GM18526 (cell line): ENCODE measurements around the gene LRRC43.

ENCODE experiments used
- POLR2A ChIP-seq: IDR thresholded peaks from 3 replicates; pipeline ENCODE4 v1.6.1; 2011; ENCODE audit not compliant: insufficient read length; ENCODE audit errors: extremely low read depth

LRRC43 gene

DNA sequence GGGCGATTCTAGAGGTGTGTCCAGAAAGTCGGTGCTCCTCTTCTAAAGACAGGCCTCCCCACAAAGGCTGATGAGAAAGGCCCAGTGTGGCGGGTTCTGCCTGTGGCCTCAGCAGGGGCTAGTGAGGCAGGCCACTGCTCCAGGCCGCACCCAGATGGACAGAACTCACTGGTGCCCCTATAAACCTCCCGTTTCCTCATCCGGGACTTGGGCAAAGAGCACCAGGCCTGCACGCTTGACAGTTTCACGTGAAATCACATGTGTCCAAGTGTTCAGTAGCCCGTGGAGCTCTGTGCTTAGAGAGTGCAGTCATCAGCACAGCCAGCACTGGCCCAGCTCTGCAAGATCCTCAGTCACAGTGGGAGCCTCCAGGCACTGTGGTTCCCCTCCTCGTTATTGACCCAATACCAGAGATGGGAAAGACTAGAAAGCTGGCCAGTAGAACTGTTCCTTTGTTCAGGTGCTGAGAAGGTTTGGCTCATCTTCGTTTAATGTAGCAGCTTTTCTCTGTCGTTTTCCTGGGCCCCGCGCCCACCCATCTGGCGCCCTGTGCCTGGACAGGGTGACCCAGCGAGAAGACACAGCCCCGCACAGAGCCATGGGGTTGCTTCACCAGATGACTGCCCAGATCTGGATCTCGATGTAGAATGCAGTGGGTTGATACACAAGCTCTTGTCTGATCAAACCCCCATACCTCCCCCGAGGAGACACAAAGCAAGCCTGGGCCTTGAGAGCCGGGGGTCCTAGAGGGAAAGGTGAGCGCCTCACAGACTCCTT, 35.2 kb upstream of the LRRC43 start:
- no peak for TF ChIP-seq POLR2A

DNA sequence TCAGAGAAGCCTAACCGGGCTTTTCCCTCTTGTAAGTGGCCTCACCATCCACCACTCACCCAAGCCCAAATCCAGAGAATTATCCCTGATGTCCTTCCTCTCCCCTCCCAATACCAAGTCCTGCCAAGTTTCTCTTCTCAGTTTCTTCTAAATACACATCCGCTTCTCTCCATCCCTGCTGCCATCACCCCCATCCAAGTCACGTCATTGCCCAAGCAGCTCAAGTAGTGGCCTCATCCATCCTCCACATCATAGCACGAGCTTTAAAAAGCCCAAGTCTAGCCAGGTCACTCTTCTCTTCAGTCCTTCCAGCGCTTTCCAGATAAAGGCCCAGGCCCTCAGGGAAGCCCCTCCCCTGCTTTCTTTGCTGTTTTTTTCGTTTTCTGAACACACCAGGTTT, 34.3 kb upstream of the LRRC43 start:
- no peak for TF ChIP-seq POLR2A

DNA sequence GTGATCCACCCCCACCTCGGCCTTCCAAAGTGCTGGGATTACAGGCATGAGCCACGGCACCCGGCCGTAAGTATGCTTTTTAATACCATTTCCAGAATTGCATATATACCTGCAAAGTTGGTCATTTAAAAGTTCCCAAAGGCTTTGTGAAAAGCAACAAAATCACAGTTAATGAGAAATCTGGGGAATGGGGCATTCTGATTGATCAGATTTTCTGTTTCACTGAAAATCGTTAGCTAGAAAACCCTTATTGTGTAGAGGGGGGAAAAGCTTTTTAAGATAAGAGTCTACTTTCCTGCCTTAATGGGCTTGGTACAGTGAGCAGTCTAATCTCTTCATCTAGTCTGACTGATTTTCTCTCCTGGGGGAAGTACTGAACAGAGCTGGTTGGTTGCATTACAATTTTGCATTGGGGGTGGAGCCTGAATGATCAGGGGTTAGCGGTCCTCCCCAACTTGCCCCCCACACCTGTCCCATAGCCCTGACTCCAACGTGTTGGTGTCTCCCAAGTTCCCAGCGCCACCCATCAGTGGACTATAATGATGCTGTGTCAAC, 32.7 kb upstream of the LRRC43 start:
- TF ChIP-seq POLR2A, result no peak

DNA sequence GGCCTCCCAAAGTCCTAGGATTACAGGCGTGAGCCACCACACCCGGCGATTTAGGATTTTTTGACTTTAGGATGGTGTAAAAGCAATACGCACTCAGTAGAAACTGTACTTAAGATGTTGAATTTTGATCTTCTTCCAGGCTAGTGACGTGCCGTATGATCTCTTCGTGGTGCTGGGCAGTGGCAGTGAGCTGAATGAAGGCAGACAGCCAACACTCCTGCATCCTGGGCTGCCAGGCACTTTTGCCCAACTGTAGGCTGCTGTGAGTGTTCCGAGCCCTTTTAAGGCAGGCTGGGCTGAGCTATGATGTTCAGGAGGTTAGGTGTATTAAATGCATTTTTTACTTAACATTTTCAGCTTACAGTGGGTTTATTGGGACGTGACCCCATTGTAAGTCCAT, 30.2 kb upstream of the LRRC43 start:
- TF ChIP-seq POLR2A, result no peak

DNA sequence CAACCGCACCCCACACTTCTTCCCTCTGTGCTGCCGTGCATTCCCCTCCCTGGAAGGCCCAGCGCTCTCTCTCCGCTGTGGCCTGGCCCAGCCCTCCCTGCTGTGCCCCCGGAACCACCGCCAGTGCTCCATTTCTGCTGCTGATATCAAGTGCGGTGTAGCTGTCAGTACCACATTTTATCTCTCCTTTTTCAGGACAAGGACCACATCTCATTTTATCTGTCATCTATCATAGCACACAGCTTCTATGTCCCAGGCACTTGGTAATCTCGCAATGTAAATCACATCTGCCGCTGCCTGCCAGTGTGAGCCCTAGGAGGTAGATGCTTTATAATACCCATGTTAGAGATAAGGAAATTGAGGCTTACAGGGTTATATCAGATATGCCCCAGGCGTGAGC, 27.2 kb upstream of the LRRC43 start:
- no peak for TF ChIP-seq POLR2A

DNA sequence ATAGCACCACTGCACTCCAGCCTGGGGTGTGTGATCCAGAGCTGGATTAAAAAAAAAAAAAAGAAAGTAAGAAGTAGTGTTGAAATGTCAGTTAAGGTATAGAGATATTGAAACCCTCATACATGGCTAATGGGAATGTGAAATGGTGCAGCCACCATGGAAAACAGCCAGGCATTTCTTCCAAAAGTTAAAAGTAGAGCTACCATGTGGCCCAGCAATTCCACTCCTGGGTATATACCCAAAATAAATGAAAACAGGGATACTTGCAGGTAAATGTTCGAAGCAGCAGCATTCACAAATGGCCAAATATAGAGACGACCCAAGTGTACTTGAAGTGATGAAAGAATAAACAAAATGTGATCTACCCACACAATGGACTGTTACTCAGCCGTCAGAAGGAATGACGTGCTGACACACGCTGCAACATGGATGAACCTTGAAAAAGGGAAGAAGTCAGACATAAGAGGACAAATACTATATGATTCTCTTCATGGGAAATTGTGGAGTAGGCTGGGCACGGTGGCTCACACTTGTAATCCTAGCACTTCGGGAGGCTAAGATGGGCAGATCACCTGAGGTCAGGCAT, 24.1 kb upstream of the LRRC43 start:
- no peak for TF ChIP-seq POLR2A

DNA sequence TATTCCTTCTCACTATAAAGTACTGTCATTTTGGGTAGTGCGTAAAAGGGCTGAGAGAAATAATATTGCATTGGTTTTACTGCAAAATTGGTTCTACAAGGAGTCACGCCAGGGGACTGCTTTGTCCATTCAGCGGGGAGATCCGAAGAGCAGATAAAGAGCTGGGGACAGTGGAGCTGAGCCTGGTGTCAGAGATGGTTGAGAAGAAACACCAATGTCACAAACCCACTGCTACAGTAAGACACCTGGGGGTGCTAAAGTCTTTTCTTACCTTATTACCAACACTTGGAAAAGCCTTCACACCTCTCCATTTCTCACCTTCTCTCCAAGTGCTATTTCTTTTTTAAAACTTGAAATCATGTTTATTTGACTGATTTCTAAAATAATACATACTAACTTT, 23.0 kb upstream of the LRRC43 start:
- TF ChIP-seq POLR2A, result no peak

DNA sequence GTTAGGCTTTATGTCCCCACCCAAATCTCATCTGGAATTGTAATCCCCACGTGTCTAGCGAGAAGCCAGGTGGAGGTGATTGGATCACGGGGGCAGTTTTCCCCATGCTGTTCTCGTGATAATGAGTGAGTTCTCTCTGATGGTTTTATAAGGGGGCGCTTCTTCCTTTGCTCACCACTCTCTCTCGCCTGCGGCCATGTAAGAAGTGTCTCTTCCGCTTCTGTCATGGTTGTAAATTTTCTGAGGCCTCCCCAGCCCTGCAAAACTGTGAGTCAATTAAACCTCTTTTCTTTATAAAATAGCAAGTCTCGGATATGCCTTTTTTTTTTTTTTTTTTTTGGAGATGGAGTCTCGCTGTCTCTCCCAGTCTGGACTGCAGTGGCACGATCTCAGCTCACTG, 22.2 kb upstream of the LRRC43 start:
- no peak for TF ChIP-seq POLR2A

DNA sequence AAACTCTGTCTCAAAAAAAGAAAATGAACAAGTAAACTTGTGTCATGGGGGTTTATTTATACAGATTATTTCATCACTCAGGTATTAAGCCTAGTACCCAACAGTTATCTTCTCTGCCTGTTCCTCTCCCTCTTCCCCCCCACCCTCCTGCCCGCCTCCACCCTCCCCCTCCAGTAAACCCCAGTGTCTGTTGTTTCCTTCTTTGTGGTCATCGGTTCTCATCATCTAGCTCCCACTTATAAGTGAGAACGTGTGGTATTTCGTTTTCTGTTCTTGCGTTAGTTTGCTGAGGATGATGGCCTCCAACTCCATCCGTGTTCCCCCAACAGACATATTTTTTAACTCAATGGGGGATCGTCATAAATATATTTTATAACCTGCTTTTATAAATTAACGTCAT, 21.2 kb upstream of the LRRC43 start:
- TF ChIP-seq POLR2A, result no peak

DNA sequence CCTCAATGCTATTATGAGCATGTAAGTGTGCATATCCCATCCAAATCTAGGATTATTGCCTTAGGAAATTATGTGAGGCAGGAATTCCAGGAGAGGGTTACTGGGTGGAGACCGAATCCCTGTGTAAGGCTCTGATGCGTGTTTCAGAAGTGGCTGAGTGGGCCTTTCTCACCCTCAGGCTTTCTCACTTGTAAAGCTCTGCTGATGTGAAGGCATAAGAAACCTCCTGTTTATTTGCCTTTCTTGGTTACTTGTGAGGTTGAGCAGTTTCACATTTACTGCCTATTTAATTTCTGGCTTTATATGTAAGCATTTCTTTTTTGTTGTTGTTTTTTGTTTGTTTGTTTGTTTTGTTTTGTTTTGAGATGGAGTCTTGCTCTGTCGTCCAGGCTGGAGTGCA, 19.9 kb upstream of the LRRC43 start:
- no peak for TF ChIP-seq POLR2A

DNA sequence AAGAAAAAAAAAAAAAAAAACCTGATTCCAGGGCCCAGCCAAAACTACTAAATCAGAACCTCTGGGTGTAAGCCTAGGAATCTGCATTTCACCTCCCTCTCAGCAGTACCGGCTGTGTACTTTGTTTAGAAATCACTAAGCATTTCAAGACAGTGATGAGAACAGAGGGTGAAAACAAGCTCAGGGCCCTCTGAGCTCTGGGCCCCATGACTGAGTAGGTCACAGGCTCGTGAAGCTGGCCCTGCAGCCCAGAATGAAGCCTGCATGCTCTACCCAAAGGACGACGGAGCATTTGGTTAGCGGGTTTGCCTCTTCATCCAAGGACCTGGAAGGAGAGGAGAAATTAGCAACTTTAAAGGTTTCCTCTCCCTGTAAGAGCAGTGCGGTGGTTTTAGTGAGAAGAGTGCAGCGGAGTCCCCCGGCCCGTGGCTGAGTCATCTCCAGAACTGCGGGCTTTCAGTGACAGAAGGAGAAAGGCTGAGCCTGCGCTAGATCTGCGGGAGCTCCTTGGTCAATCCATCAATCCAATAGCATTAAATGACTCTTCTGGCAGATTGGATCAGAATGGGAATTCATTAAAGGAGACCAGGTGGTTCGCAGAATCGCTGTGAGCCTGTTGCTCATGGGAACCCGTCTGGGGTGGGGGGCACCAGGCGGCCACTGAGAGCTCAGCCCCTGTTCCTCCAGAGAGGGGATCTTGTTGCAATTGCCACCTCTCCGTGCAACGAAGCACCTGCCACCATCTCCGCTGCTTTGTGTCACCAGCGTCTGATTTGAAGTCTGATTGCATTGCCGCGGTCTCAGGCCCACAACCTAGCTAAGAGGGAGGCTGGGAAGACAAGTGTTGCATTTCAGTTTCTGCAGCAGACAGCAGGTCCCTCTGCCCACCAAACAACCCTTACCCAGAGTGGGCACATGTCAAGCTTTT, 16.2 kb upstream of the LRRC43 start:
- TF ChIP-seq POLR2A, result no peak

DNA sequence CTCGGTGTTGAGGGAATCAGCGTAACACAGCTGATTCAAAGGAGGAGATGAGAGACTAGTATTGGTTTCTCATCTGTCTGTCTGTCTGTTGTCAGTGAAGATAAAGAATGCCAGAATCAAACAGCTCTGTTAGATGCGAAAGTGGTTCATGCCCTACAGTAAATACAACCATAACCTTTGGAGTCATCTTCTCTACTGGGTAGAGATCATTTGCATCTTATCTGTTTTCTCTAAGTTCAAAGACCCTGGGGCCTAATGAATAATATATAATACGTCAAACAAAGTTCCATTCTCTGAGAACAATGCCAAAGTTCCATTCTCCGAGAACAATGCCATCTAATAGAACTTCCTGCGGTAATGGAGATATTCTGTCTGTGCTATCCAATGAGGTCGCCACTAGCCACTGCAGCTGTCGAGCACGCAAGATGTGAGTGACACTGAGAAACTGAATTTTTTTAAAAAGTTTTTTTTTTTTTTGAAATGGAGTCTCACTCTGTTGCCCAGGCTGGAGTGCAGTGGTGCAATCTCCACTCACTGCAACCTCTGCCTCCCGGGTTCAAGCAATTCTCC, 15.5 kb upstream of the LRRC43 start:
- TF ChIP-seq POLR2A, result no peak

DNA sequence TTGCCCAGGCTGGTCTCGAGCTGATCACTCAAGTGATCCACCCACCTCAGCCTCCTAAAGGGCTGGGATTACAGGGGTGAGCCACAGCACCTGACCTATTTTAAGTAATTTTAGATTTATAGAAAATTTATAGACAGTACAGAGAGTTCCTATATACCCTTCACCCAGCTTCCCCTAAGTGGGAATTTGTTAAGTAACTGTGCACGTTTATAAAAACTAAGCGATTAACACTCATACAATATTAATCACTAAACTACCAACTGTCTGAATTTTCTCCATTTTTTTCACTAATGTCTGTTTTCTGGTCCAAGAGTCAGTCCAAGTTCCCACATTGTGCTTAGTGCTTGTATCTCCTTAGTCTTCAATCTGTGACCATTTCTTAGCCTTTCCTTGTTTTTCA, 14.4 kb upstream of the LRRC43 start:
- no peak for TF ChIP-seq POLR2A

DNA sequence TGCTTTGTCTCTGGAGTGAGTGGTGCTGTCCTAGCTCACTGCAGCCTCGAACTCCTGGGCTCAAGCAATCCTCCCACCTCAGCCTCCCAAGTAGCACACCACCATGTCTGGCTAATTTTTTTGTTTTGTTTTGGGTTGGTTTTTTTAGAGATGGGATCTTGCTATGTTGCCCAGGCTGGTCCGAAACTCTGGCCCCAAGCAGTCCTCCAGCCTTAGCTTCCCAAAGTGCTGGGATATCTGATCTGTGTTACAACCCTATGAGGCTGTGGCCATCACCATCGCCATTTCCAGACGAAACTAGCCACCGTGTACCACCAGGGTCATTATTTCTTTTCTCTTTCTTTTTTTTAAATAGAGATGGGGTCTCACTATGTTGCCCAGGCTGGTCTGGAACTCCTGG, 11.5 kb upstream of the LRRC43 start:
- no peak for TF ChIP-seq POLR2A

DNA sequence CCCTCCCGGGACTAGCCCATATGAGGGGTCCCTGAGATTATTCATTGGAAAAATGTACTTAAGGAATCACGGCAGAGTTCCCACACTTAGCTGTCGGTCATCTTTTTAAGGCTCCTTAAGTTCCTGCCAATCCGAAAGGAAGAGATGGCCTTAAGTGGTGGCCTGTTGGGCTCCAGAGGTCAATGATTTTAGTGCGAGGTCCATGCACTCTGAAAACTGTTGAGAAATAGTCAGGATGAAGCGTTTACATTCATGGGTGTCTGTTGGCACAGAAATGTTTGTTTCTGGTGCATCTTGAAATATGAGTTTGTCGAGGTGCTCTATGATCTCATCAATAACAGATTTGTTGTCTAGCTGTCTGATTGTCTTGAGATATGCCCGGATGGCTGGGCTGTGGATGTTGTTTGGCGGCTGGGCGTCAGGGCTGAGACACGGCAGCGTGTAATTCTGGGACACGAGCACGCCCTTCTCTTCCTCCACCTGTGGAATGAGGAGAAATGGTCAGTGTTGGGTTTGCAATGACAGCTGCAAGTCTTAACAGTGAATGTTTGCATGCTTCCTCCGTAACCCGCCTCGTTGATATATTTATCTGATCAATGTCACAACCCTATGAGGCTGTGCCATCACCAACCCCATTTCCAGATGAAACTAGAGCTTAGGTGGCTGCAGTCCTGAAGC, 10.5 kb upstream of the LRRC43 start:
- TF ChIP-seq POLR2A, result no peak
